ENCODE results near the gene LBP.
"Not testable (repeated sequence)": the region's sequence is repeated elsewhere in the genome, so short reads cannot be mapped to it uniquely, and the experiment has no call there.

DNA sequence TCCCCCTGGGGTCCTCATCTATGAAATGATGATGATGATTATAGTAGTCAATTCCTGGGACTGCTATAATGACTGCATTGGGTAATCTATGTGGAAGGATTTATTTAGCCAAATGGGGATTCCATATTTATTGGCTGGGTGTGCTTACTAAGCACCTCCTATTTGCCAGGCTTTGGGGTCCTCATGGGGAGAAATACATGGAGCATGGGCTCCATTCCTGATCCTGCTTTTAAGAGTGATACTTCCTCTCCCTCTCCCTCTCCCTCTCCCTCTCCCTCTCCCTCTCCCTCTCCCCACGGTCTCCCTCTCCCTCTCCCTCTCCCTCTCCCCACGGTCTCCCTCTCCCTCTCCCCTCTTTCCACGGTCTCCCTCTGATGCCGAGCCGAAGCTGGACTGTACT lies 31.6 kb downstream of the LBP start:
- TF ChIP-seq PAX5 (IDR thresholded peaks at IDR 0.05; ENCODE audit: insufficient read depth, low read length, severe bottlenecking); POLR2A (IDR thresholded peaks at IDR 0.05; ENCODE audit: low read depth, low read length); POLR2AphosphoS5 (IDR thresholded peaks at IDR 0.05; ENCODE audit: low read depth, low read length); TAF1 (IDR thresholded peaks at IDR 0.05; ENCODE audit: low read depth, low read length); SPI1 (IDR thresholded peaks at IDR 0.05; ENCODE audit: low read depth, low read length); POU2F2 (IDR thresholded peaks at IDR 0.05; ENCODE audit: low read depth, low read length): not testable (repeated sequence)

All from GM12891 (cell line).